HG03558 (cell line): ENCODE results near the gene GPHN.
A peak's percentile ranks its signal among the peaks of the same experiment; 100 is the strongest.
"Not testable (repeated sequence)": the region's sequence is repeated elsewhere in the genome, so short reads cannot be mapped to it uniquely, and the experiment has no call there.

Experiments
- ATAC-seq: cut with Tn5 transposase; IDR thresholded peaks from one replicate; pipeline ENCODE4 v1.9.1; 2021; ENCODE audit warnings: moderate number of reproducible peaks; ENCODE audit not compliant: unreplicated experiment; ENCODE audit errors: extremely low read depth

Gene GPHN

DNA sequence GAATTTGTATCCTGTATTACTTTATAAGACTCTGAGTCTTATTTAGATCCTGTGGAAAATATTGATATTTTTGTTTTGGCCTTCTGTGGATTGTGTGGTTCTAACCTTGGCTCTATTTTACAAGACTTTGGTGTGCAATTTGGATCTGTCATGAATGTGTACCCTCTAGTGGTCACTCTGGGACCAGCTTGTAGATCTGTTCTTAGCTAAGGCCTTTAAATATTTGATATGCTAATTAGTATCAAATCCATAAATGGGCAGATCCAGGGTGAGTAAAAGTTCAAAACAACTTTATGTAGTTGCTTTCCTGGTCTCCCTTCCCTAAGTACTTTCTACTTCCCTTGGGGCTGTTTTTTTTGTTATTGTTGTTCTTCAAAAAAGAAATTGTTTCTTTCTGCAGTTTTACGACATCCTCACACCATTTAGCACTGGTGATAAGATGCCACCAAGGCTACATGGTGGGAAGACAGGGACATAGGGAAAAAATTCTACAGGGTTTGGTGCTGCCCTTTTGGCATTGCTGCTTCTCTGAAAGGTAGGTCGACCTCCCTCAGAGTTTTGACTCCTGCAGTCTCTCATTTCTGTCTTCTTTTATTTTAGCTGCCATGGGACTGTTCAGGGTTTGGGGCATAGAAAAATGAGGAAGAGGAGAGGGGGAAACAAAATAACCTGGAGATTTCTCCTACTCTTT, 238.5 kb downstream of the GPHN start:
- ATAC-seq = no peak

DNA sequence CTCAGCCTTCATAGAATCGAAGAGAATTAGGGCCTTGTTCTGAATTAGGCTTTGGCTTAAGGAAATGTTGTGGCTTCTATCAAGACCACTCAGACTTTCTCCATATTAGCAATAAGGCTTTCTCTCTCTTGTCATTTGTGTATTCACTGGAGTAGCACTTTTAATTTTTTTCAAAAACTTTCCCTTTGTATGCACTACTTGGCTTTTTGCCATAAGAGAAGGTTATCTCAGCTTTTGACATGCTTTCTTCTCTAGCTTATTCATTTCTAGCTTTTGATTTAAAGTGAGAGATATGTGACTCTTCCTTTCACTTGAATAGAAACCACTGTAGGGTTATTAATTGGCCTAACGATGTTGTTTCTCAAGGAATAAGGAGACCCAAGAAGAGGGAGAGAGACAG, 244.2 kb downstream of the GPHN start:
- ATAC-seq = peak; percentile 52

DNA sequence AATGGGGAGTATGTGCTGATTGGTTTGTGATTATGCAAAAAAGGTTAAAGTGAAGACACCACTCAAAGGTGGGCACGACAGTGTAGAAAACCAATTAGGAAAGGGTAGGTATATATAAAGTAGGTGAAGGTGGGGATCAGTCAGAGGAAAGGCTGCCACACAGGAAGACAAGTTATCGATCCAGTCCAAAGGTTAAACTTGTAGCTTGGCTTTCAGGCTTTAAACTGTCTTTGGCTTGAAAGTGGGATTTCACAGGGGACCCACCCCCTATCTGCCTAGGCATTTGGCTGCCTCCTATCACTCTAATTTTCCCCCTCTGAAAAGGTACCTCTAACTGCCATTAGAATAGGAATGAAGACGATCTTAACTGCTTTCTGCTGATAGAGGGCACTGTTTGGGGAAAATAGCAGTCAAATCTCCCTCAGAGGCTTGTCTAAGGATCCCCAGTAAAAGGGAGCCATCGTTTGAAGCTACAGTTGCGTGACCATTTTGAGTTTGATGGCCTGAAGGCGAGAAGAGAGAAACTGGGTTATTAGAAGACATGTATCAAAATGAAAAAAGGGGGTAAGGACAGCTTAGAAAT, 250.2 kb downstream of the GPHN start:
- ATAC-seq = no peak

DNA sequence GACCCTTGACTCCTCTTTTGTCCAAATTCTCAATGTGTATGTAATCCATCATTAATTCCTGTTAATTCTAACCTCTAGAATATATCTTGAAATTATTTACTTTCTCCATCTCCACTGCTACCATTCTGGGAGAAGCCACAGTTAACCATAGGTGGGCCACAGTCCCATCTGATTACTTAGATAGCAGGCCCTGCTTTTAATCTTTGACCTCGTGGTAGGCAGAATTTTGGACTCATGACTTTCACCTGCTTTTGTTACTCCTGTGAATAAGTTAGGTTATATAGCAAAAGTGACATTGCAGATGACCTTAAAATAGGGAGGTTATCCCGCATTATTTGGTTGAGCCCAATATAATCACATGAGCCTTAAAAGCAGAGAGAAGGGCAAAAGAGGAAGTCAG, 264.2 kb downstream of the GPHN start:
- ATAC-seq = no peak

DNA sequence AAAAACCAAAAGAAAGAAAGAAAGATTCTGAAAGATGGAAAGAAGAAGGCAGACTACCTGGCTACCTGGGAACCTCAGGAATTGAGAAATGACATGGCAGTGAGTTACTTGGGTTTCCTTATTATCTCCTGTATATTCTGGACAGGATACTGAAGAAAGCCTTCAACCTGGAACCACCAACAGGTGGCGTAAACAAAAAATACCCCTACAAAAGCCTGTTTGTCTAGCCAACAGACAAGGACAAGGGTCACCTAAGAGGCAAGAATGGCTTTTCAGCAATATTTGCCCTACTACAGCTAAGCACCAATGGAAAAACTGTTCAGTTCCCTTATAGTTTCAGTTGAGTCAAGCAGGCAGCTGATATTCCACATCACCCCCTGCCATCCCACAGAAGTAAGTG, 274.9 kb downstream of the GPHN start:
- ATAC-seq = no peak

DNA sequence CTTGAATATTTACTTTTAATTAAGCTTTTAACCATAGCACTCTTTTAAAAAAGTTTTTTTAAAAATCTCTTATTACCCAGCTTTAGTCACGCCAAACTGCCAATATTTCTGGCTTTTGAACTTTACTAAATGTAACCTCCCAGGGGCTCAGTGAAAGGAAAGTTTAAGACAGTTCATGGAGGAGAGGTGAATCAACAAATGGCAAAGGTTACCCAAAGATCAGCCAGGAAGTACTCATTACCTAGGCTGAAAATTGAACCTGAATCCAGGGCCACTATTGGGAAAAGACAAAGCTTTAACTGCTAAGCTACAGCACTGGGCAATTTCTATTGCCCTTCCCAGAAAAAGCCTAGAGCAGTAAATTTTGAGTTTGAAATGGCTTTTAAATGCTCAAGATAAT, 282.2 kb downstream of the GPHN start:
- no peak for ATAC-seq

DNA sequence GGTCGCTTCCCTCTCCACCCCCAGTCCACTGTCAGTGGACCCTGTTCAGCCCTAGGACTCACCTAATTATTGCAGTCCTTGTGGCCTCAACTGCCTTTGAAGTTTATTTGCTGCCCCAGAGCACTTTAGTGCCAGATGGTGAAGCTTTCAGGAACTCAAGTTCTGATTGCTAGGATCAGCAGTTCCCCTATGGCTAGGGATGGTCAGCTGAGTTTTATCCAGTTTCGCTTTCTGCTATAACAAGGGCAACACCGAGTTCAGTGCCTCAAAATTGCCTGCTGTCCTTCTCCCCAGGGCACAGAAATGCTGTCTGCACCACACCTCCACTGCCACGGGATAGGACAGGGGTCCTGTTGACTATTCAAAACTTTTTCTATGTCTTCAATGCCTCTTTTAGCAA, 295.0 kb downstream of the GPHN start:
- ATAC-seq = no peak

DNA sequence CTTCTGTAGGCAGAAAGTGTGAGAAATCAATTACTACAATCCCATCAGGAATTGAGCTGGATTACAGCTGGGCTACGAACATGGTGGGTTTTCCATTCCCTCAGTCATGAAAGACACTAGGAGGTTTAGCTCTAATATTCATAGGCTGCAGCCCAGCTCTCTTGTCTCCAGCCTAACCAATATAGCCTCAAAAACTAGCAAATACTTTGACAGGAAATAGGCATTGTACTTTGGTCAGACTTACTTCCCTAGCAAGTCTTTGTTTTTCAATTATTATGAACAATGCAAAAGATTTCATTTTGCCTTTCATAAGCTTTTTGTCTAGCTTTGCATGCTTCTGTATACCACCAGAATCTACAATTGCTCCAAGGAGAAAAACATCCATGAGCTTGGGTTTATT, 296.2 kb downstream of the GPHN start:
- ATAC-seq = no peak

DNA sequence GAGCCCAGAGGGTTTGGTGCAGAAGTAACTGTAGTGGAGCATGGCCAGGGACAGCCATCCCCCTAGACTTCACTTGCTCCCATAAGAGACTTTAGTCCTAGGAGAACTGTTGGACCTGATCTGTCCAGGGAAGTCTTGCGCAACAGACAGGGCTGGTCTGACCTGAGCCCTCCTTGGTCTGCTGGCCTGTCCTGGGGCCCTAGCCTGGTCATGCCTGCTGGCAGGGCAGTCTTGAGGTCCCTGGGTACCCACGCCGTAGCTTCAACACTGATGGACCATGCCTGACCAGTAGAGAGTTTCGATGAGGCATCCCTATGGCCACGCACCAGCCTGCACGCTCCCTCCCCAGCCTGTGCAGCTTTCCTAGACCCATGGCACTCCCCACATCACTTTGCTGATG, 305.7 kb downstream of the GPHN start:
- no peak for ATAC-seq

DNA sequence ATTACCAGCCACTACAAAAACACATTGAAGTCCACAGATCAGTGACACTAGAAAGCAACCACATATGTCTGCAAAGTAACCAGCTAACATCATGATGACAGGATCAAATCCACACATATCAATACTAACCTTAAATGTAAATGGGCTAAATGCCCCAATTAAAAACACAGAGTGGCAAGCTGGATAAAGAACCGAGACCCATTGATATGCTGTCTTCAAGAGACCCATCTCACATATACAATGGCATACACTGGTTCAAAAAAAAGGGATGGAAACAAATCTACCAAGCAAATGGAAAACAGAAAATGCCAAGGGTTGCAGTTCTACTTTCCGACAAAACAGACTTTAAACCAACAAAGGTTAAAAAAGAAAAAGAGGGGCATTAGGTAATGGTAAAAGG, 307.7 kb downstream of the GPHN start:
- ATAC-seq = no peak

DNA sequence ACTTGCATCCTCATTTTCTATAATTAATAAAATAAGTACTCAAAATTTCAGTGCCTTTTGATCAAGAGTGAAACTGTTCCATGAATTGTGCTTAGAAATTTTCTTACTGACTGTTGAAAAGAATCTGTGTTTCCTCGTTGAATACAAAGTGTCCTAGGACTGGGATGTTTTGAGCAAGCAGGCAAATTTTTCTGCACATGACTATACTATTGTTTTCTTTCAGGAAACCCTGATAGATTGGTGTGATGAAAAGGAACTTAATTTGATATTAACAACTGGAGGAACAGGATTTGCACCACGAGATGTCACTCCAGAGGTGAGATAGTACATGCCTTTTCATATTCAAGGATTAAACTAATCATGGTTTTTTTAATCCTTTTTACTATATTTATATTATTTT, 316.3 kb downstream of the GPHN start:
- no peak for ATAC-seq

DNA sequence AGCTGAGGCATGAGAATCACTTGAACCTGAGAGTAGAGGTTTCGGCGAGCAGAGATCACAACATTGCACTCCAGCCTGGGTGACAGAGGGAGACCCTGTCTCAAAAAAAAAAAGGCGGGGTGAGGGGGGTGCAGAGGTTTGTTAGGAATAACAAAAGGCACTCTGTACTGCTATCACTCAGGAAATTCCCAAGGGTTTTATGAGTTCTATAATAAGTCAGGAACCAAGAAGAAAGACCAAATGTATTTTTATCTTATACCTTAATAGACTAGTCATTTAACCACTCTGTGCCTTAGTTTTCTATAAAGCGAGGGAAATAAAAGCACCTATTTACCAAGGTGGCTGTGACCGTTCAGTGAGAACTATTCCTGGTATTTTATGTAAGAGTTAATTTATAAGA, 319.2 kb downstream of the GPHN start:
- ATAC-seq = no peak

DNA sequence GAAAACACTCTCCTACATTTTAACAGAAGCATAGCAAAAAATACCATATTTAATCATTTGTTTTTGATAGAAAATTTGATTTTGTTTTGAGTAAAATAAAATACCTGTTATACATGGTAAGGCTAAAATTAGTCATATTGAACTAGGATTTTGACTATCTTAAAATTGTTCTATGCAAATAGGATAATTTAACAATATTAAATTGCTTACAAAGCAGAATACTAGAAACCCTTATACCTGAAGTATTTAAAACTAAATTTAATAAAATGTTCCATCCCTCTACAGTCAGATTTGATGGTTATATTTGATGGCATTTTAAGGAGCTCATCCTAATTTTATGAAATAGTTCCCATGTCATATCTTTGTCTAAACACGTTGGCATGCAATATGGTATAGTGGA, 323.2 kb downstream of the GPHN start:
- no peak for ATAC-seq

DNA sequence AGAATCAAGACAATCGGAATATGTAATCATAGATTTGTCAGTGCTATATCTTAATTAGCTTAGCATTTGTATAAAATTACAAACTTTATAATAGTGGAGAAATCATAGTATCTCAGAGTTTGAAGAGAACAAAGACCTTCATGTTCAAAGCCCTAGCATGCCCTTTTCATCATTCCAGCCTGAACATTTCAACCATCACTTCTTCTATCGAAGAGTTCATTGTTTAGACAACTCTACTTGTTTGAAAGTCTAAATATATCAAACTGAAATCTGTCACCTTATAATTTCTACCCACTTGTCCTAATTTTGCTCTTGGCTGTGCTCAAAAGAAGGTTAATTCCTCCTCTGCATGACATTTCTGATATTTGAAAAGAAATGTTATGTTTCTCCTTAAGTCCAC, 325.9 kb downstream of the GPHN start:
- ATAC-seq = no peak

DNA sequence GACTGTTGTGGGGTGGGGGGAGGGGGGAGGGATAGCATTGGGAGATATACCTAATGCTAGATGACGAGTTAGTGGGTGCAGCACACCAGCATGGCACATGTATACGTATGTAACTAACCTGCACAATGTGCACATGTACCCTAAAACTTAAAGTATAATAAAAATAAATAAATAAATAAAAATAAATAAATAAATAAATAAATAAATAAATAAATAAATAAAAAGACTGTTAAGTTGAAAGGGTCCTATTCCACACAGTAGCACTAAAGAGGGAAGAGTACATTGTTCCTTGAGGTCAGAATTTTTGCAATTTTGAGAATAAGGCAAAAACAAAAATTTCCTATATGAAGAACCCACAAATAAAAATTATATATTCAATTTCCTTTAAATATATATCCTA, 329.5 kb downstream of the GPHN start:
- not testable (repeated sequence) for ATAC-seq

DNA sequence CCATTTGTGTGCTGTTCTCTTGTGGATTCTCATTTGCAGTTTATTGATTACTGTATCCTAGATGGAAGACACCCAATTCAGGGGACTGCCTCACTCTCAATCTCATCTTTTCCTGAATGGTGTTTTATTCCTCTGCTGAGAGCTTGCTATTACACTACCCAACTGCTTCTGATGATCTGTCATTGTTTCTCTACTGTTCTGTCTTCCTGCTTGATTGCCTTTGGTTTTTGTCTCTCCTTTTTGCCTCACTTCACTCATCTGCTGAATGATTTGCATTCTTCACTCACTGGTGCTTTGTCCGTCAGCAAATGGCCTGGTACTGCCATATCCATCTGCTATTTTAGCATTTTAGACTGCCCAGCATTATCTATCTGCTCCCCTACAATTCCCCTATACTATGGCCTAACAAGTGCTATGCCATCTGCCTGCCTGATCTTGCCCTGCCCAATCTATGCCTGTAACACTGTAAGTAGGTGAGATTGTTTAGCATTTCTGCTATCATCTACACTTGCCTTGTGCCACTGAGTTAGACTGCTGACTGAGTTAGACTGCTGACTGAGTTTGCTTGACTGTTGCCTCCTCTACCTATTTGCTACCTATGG, 335.1 kb downstream of the GPHN start:
- no peak for ATAC-seq

DNA sequence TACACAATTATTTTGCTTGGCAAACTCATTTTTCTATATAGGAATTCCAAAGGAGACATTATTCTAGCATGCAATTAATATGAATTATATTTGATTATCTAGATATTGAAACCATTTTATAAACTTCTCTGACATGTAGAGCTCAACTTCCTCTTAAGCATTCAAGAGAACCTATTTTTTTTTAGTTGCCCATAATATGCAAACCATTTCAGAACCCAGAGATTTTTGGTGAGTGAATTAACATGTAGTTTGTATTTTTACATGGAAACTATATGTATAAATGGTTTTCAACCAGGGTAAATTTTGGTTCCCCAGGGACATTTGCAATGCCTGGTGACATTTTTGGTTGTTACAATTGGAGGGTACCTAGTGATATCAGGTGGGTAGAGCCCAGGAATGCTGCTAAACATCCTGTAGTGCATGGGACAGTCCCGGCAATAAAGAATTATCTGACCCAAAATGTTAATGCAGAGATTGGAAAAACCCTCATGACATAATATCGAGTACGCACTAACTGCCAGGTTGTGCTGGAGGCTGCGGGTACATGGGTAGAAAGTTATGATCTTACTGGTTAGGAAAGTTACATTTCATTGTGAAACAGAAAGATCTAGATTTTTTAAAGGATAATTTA, 342.4 kb downstream of the GPHN start:
- no peak for ATAC-seq

DNA sequence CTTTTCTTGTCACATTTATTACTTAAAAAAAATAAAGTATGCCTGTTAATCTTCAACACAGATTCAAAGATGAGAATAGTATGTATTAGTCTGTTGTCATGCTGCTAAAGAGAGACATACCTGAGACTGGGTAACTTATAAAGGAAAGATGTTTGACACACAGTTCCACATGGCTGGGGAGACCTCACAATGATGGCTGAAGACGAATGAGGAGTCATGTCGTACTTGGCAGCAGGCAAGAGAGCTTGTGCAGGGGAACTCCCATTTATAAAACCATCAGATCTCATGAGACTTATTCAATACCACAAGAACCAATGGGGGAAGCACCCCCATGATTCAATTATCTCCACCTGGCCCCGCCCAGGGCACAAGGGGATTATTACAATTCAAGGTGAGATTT, 345.4 kb downstream of the GPHN start:
- no peak for ATAC-seq

DNA sequence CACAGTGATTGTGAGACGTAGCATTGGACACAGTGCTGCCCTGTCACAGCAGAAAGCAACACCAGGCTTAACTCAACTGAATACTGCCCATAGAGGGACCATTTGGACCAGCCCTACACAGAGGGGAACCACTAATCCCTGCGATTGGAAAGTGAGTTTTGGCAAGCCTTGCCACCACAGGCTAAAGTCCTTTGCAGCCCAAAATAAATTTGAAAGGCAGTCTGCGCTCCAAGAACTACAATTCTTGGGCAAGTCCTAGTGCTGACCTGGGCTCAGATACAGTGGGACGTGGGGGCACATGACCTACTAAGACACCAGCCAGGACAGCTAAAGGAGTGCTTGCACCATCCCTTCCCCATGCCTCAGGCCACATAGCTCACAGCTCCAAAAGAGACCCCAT, 349.9 kb downstream of the GPHN start:
- ATAC-seq = no peak

DNA sequence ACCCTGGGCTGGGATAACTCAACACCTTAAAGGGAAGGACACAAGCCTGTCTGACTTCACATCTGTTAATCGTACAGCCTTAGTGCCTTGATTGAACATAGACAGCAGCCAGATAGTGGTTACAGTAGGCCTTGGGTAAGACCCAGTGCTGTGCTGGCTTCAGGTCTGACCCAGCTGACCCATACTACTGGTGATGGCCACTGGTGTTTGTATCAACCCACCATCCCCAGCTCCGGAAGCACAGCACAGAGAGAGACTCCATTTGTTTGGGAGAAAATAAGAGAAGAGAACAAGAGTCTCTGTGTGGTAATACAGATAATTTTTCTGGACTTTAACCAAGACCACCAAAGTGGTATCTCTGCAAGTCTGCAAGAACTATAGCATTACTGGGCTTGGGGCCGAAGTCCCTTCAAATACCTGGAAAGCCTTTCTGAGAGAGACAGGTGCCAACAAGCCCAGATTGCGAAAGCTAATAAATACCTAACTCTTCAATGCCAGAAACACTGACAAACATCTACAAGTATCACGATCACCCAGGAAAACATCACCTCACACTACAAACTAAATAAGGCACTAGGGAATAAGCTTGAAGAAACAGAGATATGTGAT, 351.2 kb downstream of the GPHN start:
- ATAC-seq = no peak

DNA sequence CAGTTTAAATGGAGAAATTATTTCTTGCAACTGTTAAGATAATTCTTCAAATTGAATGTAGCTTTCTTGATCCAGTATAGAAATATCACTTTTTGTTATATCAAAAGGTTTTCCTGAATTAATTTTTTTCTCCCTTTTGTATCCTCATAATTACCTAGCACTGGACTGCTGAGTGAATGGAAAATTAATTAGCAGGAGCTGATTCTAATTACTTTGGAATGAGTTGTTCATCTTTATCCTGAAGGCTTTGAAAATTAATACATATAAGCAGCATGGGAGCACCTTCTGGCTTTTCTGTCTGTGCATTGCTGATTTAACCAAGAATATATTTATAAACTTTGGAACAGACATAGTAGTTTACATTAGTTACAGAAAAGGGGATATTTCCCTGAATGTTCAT, 373.6 kb downstream of the GPHN start:
- no peak for ATAC-seq
